SU-DHL-6 (cell line): ENCODE data around the gene CCNT2.

Experiments used
- H2AFZ ChIP-seq: fragments of 200-600 bp; sonication (generic); 2 replicates; pipeline ENCODE4 v1.6.1; 2014; ENCODE audit warnings: low read depth, mild to moderate bottlenecking, moderate library complexity, mixed read lengths, antibody characterized with exemption, low read length; ENCODE audit not compliant: severe bottlenecking
- H3F3A ChIP-seq: fragments of 200-600 bp; shearing (Covaris generic); 2 replicates; pipeline ENCODE4 v1.6.0; 2016; ENCODE audit warnings: antibody characterized with exemption, mild to moderate bottlenecking; ENCODE audit not compliant: insufficient read depth
- H3K27ac ChIP-seq: fragments of 200-600 bp; sonication (generic); 2 replicates; pipeline ENCODE4 v1.5.1; 2016; ENCODE audit warnings: low read depth, mild to moderate bottlenecking, low read length, moderate library complexity, mixed read lengths
- H3K27me3 ChIP-seq: fragments of 200-600 bp; sonication (generic), shearing (Covaris generic); 2 replicates; pipeline ENCODE4 v1.6.0; 2014; ENCODE audit warnings: mild to moderate bottlenecking, low read length
- H3K36me3 ChIP-seq: fragments of 200-600 bp; sonication (generic); 2 replicates; pipeline ENCODE4 v1.6.1; 2014; ENCODE audit warnings: mild to moderate bottlenecking, low read length, mixed read lengths
- H3K4me2 ChIP-seq: fragments of 300-600, 200-600 bp; shearing (Covaris generic), sonication (generic); 2 replicates; pipeline ENCODE4 v1.6.0; 2014; ENCODE audit warnings: low read length, low read depth, mild to moderate bottlenecking; ENCODE audit not compliant: poor library complexity, severe bottlenecking
- H3K4me3 ChIP-seq: fragments of 200-600 bp; sonication (generic); 2 replicates; pipeline ENCODE4 v1.5.1; 2014; ENCODE audit warnings: antibody characterized with exemption, low read length, mild to moderate bottlenecking, mixed read lengths; ENCODE audit not compliant: insufficient read depth, poor library complexity, severe bottlenecking
- H3K79me2 ChIP-seq: fragments of 200-600 bp; sonication (generic); 2 replicates; pipeline ENCODE4 v1.6.1; 2014; ENCODE audit warnings: mild to moderate bottlenecking, low read length, moderate library complexity; ENCODE audit not compliant: insufficient read depth
- H3K9ac ChIP-seq: fragments of 200-600 bp; sonication (generic); 2 replicates; pipeline ENCODE4 v1.7.0; 2014; ENCODE audit warnings: mild to moderate bottlenecking, low read length
- H3K9me2 ChIP-seq: fragments of 200-600 bp; sonication (generic); replicated peaks from 2 replicates; pipeline ENCODE4 v1.6.1; 2014; ENCODE audit warnings: low read length; ENCODE audit not compliant: insufficient read depth
- H3K9me3 ChIP-seq: fragments of 200-600 bp; sonication (generic); 2 replicates; pipeline ENCODE4 v1.6.1; 2014; ENCODE audit warnings: low read length, mixed read lengths; ENCODE audit not compliant: insufficient read depth
- H4K20me1 ChIP-seq: fragments of 200-600 bp; sonication (generic); 2 replicates; pipeline ENCODE4 v1.6.1; 2014; ENCODE audit warnings: low read depth, mild to moderate bottlenecking, antibody characterized with exemption, low read length, moderate library complexity, mixed read lengths
- CTCF ChIP-seq: fragments of 200-600 bp; sonication (generic); IDR thresholded peaks from one replicate; pipeline ENCODE4 v1.5.1; 2017; ENCODE audit warnings: antibody characterized with exemption, mild to moderate bottlenecking, low read length, moderate library complexity; ENCODE audit not compliant: insufficient read depth, poor library complexity, severe bottlenecking
- EZH2phosphoT487 ChIP-seq: fragments of 200-600 bp; sonication (generic), shearing (Covaris generic); conservative IDR thresholded peaks from 2 replicates; pipeline ENCODE4 v1.6.1; 2018; ENCODE audit warnings: mild to moderate bottlenecking, antibody characterized with exemption, low read length, moderate library complexity, mixed read lengths

CCNT2 gene

DNA sequence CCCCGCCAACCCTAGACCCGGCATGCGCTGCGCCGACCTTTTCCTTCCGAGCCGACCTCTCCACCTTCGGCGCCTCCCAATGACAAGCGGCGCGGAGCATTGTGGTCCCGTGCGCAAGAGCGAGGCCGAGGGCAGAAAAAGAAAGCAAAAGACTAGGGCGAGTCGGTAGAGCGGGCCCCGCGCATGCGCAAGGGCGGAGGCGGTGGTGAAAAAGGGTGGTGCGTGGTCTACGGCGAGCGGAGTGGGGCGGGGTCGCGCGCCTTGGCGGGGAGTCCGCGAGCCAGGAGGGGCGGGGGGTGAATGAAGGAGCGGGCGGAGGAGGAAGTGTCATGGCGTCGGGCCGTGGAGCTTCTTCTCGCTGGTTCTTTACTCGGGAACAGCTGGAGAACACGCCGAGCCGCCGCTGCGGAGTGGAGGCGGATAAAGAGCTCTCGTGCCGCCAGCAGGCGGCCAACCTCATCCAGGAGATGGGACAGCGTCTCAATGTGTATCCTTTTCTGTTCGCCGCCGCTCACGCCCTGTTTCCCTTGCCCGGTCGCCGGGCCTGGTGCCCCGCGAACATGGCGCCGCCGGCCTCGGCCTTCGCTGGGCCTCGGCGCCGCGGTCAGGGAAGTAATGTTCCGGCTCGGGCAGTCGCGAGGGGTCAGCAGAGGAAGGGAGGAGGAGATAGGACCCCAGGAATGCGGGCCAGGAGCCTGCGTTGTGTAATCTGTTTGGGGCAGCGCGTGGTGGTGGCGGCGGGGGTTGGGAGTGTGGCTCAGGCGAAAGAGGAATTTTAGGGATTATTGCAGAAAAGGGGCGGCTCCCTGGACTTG is at the start of gene CCNT2:
Gene CCNT2, plus strand, starts transcription at position 297 of the 815 bp plus-strand sequence. Its CDS starts 33 bp downstream, at position 330.
- peak within 1 kb of the TSS; percentile 100 for H3K4me2 ChIP-seq
- H2AFZ ChIP-seq: peak within 1 kb of the TSS; percentile 87
- peaks cover 50% of the 10 kb centered on the region for H3K79me2 ChIP-seq
- no peaks in the 10 kb centered on the region for H3K9me2 ChIP-seq
- peaks cover 19% of the 10 kb centered on the region for H3F3A ChIP-seq
- H3K9ac ChIP-seq: peak within 1 kb of the TSS; percentile 98
- no peaks in the 10 kb centered on the region for H3K9me3 ChIP-seq
- H3K27ac ChIP-seq: peak within 1 kb of the TSS; percentile 97
- peaks cover 22% of the 10 kb centered on the region for H3K36me3 ChIP-seq
- H3K27me3 ChIP-seq: no peaks in the 10 kb centered on the region
- TF ChIP-seq CTCF (no peak), EZH2phosphoT487 (no peak)
- peaks cover 37% of the 10 kb centered on the region for H4K20me1 ChIP-seq
- peak within 1 kb of the TSS; percentile 93 for H3K4me3 ChIP-seq

GRCh38 chr2:134869946-134870736 is 48.5 kb upstream of the CCNT2 start:
- Histone ChIP-seq H2AFZ (no peak overlapping the region), H3K27me3 (no peaks in the 10 kb centered on the region), H3K9me2 (no peaks in the 10 kb centered on the region), H3K79me2 (no peaks in the 10 kb centered on the region), H3K27ac (no peak overlapping the region), H3K4me2 (no peak overlapping the region), H3K9me3 (no peaks in the 10 kb centered on the region), H4K20me1 (no peaks in the 10 kb centered on the region), H3K9ac (no peak overlapping the region), H3F3A (no peaks in the 10 kb centered on the region), H3K36me3 (no peaks in the 10 kb centered on the region), H3K4me3 (no peak overlapping the region)
- TF ChIP-seq EZH2phosphoT487 (no peak), CTCF (no peak)

- Histone ChIP-seq H3K79me2 (no peaks in the 10 kb centered on the region), H3K4me2 (no peak overlapping the region), H3K4me3 (no peak overlapping the region), H3K9me3 (no peaks in the 10 kb centered on the region), H3K27me3 (no peaks in the 10 kb centered on the region), H2AFZ (no peak overlapping the region), H3K36me3 (no peaks in the 10 kb centered on the region), H4K20me1 (no peaks in the 10 kb centered on the region), H3F3A (no peaks in the 10 kb centered on the region), H3K9ac (no peak overlapping the region), H3K9me2 (no peaks in the 10 kb centered on the region), H3K27ac (no peak overlapping the region)
- no peak for TF ChIP-seq EZH2phosphoT487
These were observed 45.5 kb upstream of the CCNT2 start for GRCh38 chr2:134873152-134873551.
